H1 (cell line): ENCODE data around the gene USP24. TPM values are rescaled to one million over a fixed set of nuclear protein-coding genes. Genes with fewer than 3 reads are reported as not detected.

Experiments
- CTCF ChIA-PET: fragments of 300-600 bp; sonication (Branson Sonifier 250); formaldehyde crosslinking; loops from one replicate; lab custom pipeline; 2021; ENCODE audit not compliant: partially characterized antibody; lab: Charles Lee
- POLR2A ChIA-PET: fragments of 300-600 bp; sonication (Branson Sonifier 250); formaldehyde crosslinking; loops from one replicate; lab custom pipeline; 2021; ENCODE audit warnings: inconsistent platforms; ENCODE audit not compliant: partially characterized antibody; lab: Charles Lee
- DNase-seq, 2 experiments: peaks; one replicate each; pipeline versions ENCODE4 v3.0.0 to v3.0.0-alpha.2; 2010 to 2022; ENCODE audit warnings: low spot score in 2 of 2, low read depth in 1 of 2, mixed read lengths in 1 of 2
- FAIRE-seq: peaks from 2 replicates; lab custom pipeline; 2011; peaks lifted over from hg19 to GRCh38; lab: Jason Lieb, UNC
- H2AFZ ChIP-seq: 2 replicates; pipeline ENCODE4 v1.8.1; 2012; ENCODE audit warnings: low read length, inconsistent platforms
- H2AK5ac ChIP-seq: 2 replicates; pipeline ENCODE4 v1.6.1; 2013; ENCODE audit warnings: low read depth, low read length
- H2BK120ac ChIP-seq: replicated peaks from 2 replicates; pipeline ENCODE3; 2013; ENCODE audit warnings: low read depth, low read length, inconsistent platforms
- H2BK12ac ChIP-seq: 2 replicates; pipeline ENCODE4 v1.6.1; 2013; ENCODE audit warnings: low read depth, low read length
- H2BK15ac ChIP-seq: 2 replicates; pipeline ENCODE4 v1.6.1; 2013; ENCODE audit warnings: low read length
- H2BK20ac ChIP-seq: 2 replicates; pipeline ENCODE4 v1.6.1; 2013; ENCODE audit warnings: low read length
- H2BK5ac ChIP-seq: 2 replicates; pipeline ENCODE4 v1.6.1; 2013; ENCODE audit warnings: low read depth, low read length
- H3K14ac ChIP-seq: 2 replicates; pipeline ENCODE4 v1.6.1; 2013; ENCODE audit warnings: inconsistent platforms; ENCODE audit not compliant: insufficient read length
- H3K18ac ChIP-seq: 2 replicates; pipeline ENCODE4 v1.6.1; 2013; ENCODE audit warnings: low read length; ENCODE audit errors: extremely low read depth
- H3K23ac ChIP-seq: 2 replicates; pipeline ENCODE4 v1.6.1; 2013; ENCODE audit warnings: inconsistent platforms; ENCODE audit not compliant: insufficient read length
- H3K23me2 ChIP-seq: 2 replicates; pipeline ENCODE4 v1.6.1; 2013; ENCODE audit warnings: low read depth, low read length
- H3K27ac ChIP-seq: 2 replicates; pipeline ENCODE4 v1.6.1; 2011; ENCODE audit warnings: low read depth, low read length, inconsistent platforms
- H3K27me3 ChIP-seq, 4 experiments: replicated peaks in 1 of 4; 1 replicate in 1 of 4; 2 replicates in 3 of 4; pipeline versions ENCODE4 v1.6.1 to v1.8.1; 2011 to 2013; ENCODE audit warnings: low read length in 3 of 4, mild to moderate bottlenecking in 3 of 4, inconsistent platforms in 2 of 4, mixed read lengths in 2 of 4, moderate library complexity in 1 of 4; ENCODE audit not compliant: control insufficient read depth in 3 of 4, insufficient read depth in 3 of 4; ENCODE audit errors: extremely low read depth in 1 of 4
- H3K36me3 ChIP-seq, 4 experiments: 2 replicates each; pipeline versions ENCODE4 v1.6.1 to v1.8.1; 2011 to 2013; ENCODE audit warnings: mild to moderate bottlenecking in 4 of 4, low read length in 3 of 4, moderate library complexity in 2 of 4, control low read depth in 1 of 4, inconsistent platforms in 1 of 4; ENCODE audit not compliant: insufficient read depth in 4 of 4, control insufficient read depth in 2 of 4
- H3K4ac ChIP-seq: replicated peaks from 2 replicates; pipeline ENCODE3; 2013; ENCODE audit warnings: low read length, low read depth, mixed read lengths, inconsistent platforms; ENCODE audit not compliant: insufficient read length
- H3K4me1 ChIP-seq, 4 experiments: replicated peaks in 1 of 4; 1 replicate in 1 of 4; 2 replicates in 3 of 4; pipeline versions ENCODE4 v1.6.1 to v1.8.1; 2011 to 2013; ENCODE audit warnings: low read length in 3 of 4, inconsistent platforms in 2 of 4, mixed read lengths in 1 of 4; ENCODE audit not compliant: insufficient read depth in 4 of 4, control insufficient read depth in 3 of 4
- H3K4me2 ChIP-seq, 2 experiments: 2 replicates each; pipeline versions ENCODE4 v1.6.1 to v1.8.1; 2011 to 2013; ENCODE audit warnings: low read depth in 2 of 2, low read length in 2 of 2, control low read depth in 1 of 2, inconsistent platforms in 1 of 2, mild to moderate bottlenecking in 1 of 2; ENCODE audit not compliant: insufficient read depth in 1 of 2
- H3K4me3 ChIP-seq, 4 experiments: fragments of 200-600, 300-600 bp in 1 of 4; sonication (generic), shearing (Covaris generic), sonication (Bioruptor Twin) in 1 of 4; 2 replicates each; pipeline versions ENCODE4 v1.5.1 to v1.8.1; 2011 to 2016; ENCODE audit warnings: low read length in 4 of 4, low read depth in 3 of 4, control low read depth in 2 of 4, inconsistent platforms in 2 of 4, mild to moderate bottlenecking in 2 of 4, mixed read lengths in 1 of 4, moderate library complexity in 1 of 4; ENCODE audit not compliant: insufficient read depth in 2 of 4; ENCODE audit errors: extremely low read depth in 1 of 4
- H3K56ac ChIP-seq: replicated peaks from 2 replicates; pipeline ENCODE3; 2013; ENCODE audit warnings: low read depth, mild to moderate bottlenecking, mixed read lengths, low read length, inconsistent platforms; ENCODE audit not compliant: insufficient read length
- H3K79me1 ChIP-seq: 2 replicates; pipeline ENCODE4 v1.6.1; 2013; ENCODE audit warnings: low read depth, low read length, control low read depth
- H3K79me2 ChIP-seq, 2 experiments: 2 replicates each; pipeline versions ENCODE4 v1.6.1 to v1.8.1; 2012 to 2013; ENCODE audit warnings: low read length in 2 of 2, mild to moderate bottlenecking in 2 of 2, inconsistent platforms in 1 of 2; ENCODE audit not compliant: insufficient read depth in 2 of 2, control insufficient read depth in 1 of 2
- H3K9ac ChIP-seq, 4 experiments: replicated peaks in 1 of 4; 1 replicate in 1 of 4; 2 replicates in 3 of 4; pipeline versions ENCODE4 v1.6.1 to v1.8.1; 2011 to 2013; ENCODE audit warnings: low read depth in 3 of 4, low read length in 3 of 4, control low read depth in 2 of 4, mild to moderate bottlenecking in 2 of 4, moderate library complexity in 2 of 4, inconsistent platforms in 1 of 4; ENCODE audit errors: extremely low read depth in 1 of 4
- H3K9me3 ChIP-seq, 2 experiments: 2 replicates each; pipeline versions ENCODE4 v1.6.1 to v1.8.1; 2012 to 2013; ENCODE audit warnings: mild to moderate bottlenecking in 2 of 2, moderate library complexity in 2 of 2, control low read depth in 1 of 2, inconsistent platforms in 1 of 2, low read depth in 1 of 2, low read length in 1 of 2, mixed read lengths in 1 of 2; ENCODE audit not compliant: insufficient read depth in 2 of 2
- H4K20me1 ChIP-seq, 2 experiments: replicated peaks in 1 of 2; 2 replicates each; pipeline versions ENCODE3 to v1.8.1; 2011 to 2013; ENCODE audit warnings: inconsistent platforms in 2 of 2, low read length in 2 of 2, mild to moderate bottlenecking in 1 of 2; ENCODE audit not compliant: insufficient read depth in 2 of 2, control insufficient read depth in 1 of 2
- H4K5ac ChIP-seq: 2 replicates; pipeline ENCODE4 v1.6.1; 2013; ENCODE audit warnings: low read length, low read depth, mixed read lengths, inconsistent platforms; ENCODE audit not compliant: insufficient read length
- H4K8ac ChIP-seq: 2 replicates; pipeline ENCODE4 v1.8.0; 2013; ENCODE audit warnings: mild to moderate bottlenecking, moderate library complexity, low read length, inconsistent platforms; ENCODE audit not compliant: insufficient read depth; ENCODE audit errors: extremely low read depth
- H4K91ac ChIP-seq: replicated peaks from 2 replicates; pipeline ENCODE3; 2013; ENCODE audit warnings: low read length, mixed read lengths, inconsistent platforms; ENCODE audit not compliant: insufficient read length
- RXRA ChIP-seq: IDR thresholded peaks from 2 replicates; pipeline ENCODE4 v1.6.1; 2011; ENCODE audit warnings: low read depth, mild to moderate bottlenecking, low read length, moderate library complexity; ENCODE audit not compliant: insufficient read depth
- WGBS, 2 experiments: shearing (Covaris generic) in 1 of 2; methylation state at CpG; one replicate each; pipeline versions ENCODE4 v1.1.6 to v1.1.7; 2013 to 2015; ENCODE audit warnings: low lambda C conversion rate in 2 of 2, mixed read lengths in 2 of 2, inconsistent platforms in 1 of 2, low coverage in 1 of 2, missing lambda C conversion rate in 1 of 2; ENCODE audit not compliant: insufficient replicate concordance in 2 of 2, insufficient coverage in 1 of 2, insufficient read length in 1 of 2; ENCODE audit errors: extremely low coverage in 1 of 2, missing lambda C conversion rate in 1 of 2; 5-methylcytosine and 5-hydroxymethylcytosine counted together
- polyA plus RNA-seq, 7 experiments: library from polyadenylated mRNA; depleted of rRNA in 3 of 7; stranded (reverse) in 5 of 7; unstranded in 2 of 7; fragments of >200 nt in 5 of 7; fragments of 200-250 nt in 2 of 7; gene quantifications; 1 replicate in 5 of 7; 2 replicates in 1 of 7; 4 replicates in 1 of 7; pipeline versions ENCODE4 v1.2.1 to v1.2.3, GENCODE V29; 2011 to 2013; ENCODE audit warnings: missing spikeins in 2 of 7, mixed read lengths in 2 of 7
- total RNA-seq: library from RNA; stranded (reverse); fragmentation: NEBNext Ultra II Directional; extraction: Animal tissue kit (Norgen Biotek cat#: 25700); gene quantifications from 2 replicates; pipeline ENCODE4 v1.2.1, GENCODE V29; 2021
- TF ChIP-seq, protein P1 (sequence below): IDR thresholded peaks from 2 replicates; pipeline ENCODE4 v1.6.1; 2012; ENCODE audit warnings: inconsistent platforms

USP24 gene
- total and polyA plus RNA-seq, 2 of the 8 experiments (the other 6 are each of a cell fraction or from before 2014, with no cell fraction given), result 11.1 to 34.6 TPM

DNA sequence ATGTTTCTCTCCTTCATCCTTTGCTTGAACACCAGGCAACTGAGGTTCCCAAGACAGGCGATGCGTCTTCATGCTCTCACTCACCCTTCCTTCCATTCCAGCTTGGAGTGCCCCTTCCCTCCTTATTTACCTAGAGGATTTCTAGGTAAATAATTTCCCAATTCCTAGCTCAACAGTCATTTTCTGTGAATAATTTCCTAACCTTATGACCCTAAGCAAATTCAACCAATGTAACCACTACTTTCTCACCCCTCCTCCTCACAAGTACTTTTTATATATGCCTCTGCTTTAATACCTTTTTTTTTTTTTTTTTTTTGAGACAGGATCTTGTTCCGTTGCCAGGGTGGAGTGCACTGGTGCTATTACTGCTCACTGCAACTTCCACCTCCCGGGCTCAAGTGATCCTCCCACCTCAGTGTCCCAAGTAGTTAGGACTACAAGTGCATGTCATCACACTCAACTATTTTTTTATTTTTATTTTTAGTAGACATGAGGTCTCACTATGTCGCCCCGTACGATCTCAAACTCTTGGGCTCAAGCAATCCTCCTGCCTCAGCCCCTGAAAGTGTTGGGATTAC lies 86.7 kb downstream of the USP24 start:
- H3K36me3 ChIP-seq, result peaks cover 23 to 68% (median 45%) of the 10 kb centered on the region in 4 experiments
- POLR2A ChIA-PET, result no interaction called here

More for the DNA sequence above, 86.7 kb downstream of the USP24 start:
- Histone ChIP-seq H4K20me1 (peaks cover 1 to 2% of the 10 kb centered on the region in 2 experiments), H3K27ac (no peak overlapping the region), H4K5ac (no peak overlapping the region), H2BK20ac (no peak overlapping the region), H3K23ac (no peak overlapping the region), H2BK5ac (no peak overlapping the region), H2BK120ac (no peak overlapping the region), H4K8ac (no peak overlapping the region), H2AK5ac (no peak overlapping the region), H3K79me1 (no peaks in the 10 kb centered on the region), H2AFZ (no peak overlapping the region), H3K79me2 (no peaks in the 10 kb centered on the region), H3K23me2 (no peaks in the 10 kb centered on the region; the same call in 1 of the 2 replicates), H3K9ac (no peak overlapping the region), H3K4me2 (no peak overlapping the region), H3K4me3 (no peak overlapping the region), H2BK15ac (no peak overlapping the region), H4K91ac (no peak overlapping the region), H3K18ac (no peak overlapping the region), H3K27me3 (peaks cover 0 to 1% (median 0%) of the 10 kb centered on the region in 4 experiments; a peak in 1 of 7 replicates), H2BK12ac (no peak overlapping the region), H3K14ac (no peak overlapping the region), H3K56ac (no peak overlapping the region), H3K9me3 (no peaks in the 10 kb centered on the region), H3K4ac (no peak overlapping the region), H3K4me1 (no peaks in the 10 kb centered on the region)
- TF ChIP-seq, protein P1, sequence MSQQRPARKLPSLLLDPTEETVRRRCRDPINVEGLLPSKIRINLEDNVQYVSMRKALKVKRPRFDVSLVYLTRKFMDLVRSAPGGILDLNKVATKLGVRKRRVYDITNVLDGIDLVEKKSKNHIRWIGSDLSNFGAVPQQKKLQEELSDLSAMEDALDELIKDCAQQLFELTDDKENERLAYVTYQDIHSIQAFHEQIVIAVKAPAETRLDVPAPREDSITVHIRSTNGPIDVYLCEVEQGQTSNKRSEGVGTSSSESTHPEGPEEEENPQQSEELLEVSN, result no peak
- no peak for TF ChIP-seq RXRA
- 94% methylated on average over 7 of the region's 7 CpGs; no CpG with 5 or more reads in 1 of the 2 experiments for WGBS, 2 experiments
- no peak for FAIRE-seq
- CTCF ChIA-PET, result interaction anchor here (0.6 to 1.1 kb wide), 3 partner anchors 11 to 430 kb away, joined by 3 to 5 read pairs (median 3); no protein-coding TSS in a partner anchor
- DNase-seq, result no peak
